K562 treated with DMSO at 1 percent for 12 hours (cell line): ENCODE measurements around the gene WDR83. TPM values are rescaled to one million over a fixed set of nuclear protein-coding genes. Genes with fewer than 3 reads are reported as not detected.

Experiments
- total RNA-seq: library from RNA; unstranded; fragments of 300-600 nt; gene quantifications from 2 replicates; pipeline ENCODE4 v1.2.3, GENCODE V29; 2022; ENCODE audit not compliant: insufficient read depth

Gene WDR83, protein sequence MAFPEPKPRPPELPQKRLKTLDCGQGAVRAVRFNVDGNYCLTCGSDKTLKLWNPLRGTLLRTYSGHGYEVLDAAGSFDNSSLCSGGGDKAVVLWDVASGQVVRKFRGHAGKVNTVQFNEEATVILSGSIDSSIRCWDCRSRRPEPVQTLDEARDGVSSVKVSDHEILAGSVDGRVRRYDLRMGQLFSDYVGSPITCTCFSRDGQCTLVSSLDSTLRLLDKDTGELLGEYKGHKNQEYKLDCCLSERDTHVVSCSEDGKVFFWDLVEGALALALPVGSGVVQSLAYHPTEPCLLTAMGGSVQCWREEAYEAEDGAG
- 13.5 and 16.3 TPM in 2 replicates for total RNA-seq

DNA sequence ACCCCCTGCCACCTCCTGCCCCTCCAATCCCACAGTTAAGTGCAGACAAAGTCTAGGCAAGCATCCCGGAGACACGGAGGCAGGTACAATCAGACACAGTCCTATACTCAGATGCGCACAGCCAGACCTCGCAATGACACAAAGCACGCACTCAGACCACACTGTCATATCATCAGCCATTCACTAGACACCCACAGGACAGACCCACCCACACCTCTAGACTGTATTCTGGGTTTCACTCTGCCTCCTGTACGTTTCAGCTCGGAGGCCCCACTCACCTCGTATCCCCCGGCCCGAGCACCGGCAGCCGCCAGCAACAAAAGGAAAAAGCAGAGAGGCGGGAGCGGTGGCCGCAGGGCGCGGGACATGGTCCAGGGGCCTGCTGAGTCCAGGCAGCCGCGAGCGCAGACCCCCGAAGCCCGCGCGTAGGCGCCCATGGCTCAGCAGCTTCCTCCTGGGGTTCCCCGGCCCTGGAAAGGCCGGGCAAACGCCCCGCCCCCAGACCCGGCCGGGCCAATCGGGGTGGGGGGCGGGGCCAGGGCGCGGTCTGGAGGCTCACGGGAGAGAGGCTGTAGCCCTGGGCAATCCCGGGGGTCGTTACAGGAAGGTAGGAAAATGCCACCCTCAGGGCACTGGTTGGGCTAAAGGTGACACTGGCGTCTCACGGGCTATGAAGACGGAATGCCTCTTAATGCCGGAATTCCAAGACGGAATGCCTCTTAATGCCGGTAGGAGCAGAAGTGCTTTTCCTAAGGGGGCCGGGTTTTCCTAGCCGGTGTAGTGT lies at the start of gene WDR83, which contains the start of gene MAN2B1:
Gene WDR83, plus strand, starts transcription at position 543 of the 784 bp plus-strand sequence. CDS start 2,984 bp downstream, outside the sequence.
Gene MAN2B1, minus strand, starts transcription at position 478 of the 784 bp plus-strand sequence. Its CDS starts 41 bp downstream, at position 437.

DNA sequence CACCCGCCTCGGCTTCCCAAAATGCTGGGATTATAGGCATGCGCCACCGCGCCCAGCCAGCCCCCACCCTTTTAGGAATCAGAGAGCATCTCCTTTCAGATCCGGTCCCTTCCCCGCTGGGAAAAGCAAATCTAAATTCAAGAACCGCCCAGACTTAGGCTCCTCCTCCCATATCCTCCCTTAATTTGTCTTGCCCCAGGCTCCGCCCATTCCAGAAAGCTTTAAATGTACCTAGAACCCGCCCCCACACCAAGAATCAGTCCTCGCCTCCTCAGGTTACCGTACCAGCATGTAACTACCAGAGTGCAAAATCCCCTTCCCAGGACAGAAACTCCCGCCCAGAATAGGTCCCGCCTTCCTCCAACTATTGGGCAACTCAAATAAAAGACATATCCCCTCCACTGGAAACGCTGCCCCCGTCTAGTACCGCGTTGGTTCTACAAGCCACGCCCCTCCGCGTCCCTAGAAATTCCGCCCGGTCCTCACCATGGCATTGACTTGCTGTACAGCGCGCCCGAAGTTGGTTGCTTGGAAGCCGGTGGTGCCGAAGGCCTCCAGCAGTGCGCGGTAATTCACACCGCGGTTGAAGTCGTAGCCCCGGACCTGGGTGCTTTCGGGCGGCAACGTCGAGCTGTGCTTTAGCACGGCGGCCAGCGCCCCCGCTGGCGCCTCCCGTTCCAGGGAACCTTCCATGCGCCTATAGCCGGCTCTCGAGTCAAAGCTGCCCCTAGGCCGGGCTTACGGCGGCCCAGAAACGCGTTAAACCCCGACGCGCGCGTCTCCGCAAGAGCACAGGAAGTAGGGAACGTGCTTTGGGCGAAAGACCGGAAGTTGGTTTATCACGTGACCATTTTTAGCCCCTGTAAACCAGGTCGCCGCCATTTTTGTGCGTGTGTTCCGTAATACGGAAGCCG lies 14.7 kb downstream of the WDR83 start, which contains the start of gene DHPS:
Gene DHPS, minus strand, starts transcription at position 807 of the 914 bp plus-strand sequence. Its CDS starts 114 bp downstream, at position 693.

DNA sequence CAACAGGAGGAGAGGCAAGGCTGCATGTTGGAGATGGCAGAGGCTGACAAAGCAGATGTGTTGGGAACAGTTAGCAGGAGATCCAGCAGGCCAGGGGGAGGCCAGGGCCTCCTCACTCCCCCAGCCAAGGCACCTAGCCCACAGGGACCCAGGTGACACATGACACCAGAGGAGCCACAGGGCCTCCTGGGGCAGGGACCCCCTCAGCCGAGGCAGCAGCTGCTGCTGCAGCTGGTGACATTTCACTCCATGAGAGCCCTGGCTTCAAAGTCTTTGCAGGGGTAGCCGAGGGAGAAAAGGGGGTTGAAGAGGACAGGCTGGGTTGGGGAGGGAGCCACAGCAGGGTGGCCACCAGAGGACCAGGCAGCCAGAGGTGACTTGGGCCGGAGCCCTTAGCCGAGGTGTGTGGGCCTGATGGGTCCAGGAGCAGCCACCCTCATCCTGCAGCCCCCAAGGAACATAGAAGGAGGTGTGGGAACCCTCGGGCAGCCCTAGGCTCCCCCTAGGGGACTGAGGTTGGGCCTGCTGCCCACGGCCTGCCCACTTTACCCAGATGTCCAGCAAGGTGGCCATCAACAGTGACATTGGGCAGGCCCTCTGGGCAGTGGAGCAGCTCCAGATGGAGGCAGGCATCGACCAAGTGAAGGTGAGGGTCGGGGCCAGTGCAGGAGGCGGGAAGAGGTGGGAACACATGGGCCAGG lies 21.0 kb downstream of the WDR83 start, which contains the start of gene GNG14:
Gene GNG14, plus strand, starts transcription at position 503 of the 701 bp plus-strand sequence. Its CDS starts 51 bp downstream, at position 554.

DNA sequence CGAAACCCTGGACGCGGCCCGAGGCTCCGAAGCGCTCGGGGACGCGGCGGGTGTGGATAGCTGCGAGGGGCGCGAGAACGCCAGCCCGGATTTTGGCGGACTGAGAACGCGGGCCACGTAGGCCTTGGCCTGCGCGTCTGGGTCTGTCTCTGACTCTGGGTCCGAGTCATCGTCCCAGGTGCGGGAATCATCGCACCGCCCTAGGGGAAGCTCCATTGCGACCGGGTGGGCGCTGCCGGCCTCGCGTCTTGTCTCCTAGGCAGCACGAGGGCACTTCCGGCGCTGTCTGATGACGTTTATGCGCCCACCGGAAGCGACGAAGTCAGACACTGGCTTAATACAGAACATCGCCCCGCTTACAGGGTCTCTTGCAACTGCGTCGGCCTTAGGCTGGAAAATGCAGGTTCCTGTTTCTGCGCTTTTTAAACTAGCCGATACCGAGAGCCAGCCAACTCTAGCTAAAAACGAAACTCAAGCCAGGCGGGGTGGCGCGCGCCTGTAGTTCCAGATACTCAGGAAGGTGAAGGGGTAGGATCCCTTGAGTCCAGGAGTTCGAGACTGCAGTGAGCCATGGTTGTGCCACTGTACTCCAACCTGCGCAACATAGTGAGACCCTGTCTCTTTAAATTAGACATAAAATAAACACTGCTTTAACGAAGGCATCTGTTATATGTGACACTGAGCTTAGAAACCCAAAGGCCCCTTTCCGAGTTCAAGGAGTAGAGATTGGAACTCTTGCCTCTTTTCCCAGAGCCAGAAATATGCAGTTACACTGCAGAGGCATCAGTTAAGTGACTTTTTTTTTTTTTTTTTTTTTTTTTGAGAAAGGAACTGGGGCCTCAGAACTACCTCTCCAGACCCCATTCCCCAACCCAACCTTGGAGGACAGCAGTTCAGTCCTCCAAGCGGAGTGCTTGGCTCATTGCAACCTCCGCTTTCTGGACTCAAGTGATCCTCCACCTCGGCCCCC lies 30.0 kb downstream of the WDR83 start, which contains the start of gene FBXW9:
Gene FBXW9, minus strand, starts transcription at position 266 of the 970 bp plus-strand sequence. Its CDS starts 50 bp downstream, at position 216.

DNA sequence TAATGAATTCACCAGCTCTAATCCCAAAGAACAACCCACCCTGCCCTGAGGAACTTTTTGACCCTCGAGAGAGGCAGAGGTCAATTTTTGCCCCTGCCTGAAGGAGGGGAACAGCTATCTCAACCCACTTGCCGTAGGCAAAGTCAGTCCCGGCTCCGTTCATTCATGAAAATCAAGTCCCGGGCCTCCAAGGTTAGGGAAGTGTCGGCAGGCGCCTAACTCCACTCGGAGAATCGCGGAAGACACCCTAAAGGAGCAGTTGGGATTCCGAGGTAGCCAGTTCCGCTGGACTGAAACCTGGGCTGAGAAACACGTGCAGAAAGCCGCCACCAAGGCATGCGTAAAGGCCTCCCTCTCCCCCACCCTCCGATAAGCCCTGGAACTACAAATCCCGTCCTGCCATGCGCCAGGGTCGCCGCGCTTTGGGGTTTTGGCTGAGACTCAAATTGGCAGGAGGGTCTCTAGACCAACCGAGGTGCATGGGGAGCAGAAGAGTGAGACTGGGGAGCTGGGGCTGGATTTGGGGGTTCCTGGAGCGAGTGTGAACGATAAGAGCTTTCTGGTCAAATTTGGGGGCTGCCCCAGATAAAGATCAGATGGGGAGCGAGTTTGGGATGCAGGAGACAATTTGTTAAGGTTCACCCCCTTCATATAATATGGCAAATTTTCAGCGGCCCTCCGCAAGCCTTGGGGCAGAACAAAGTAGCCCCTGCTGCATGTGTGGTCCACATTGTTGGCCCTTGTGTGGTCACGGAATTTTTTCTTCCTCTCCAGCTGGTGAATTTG lies 57.2 kb downstream of the WDR83 start, which contains the start of gene TNPO2:
Gene TNPO2, minus strand, starts transcription at position 292 of the 786 bp plus-strand sequence. CDS start 2,955 bp downstream, outside the sequence.

Other genes starting within 250 kb of the WDR83 start
- 0.50 and 3.3 TPM in 2 replicates for gene ZNF443, start 225.8 kb upstream of the WDR83 start, total RNA-seq
- 0.31 TPM in 1 of 2 replicates, not detected in the other for gene ZNF709, start 182.0 kb upstream of the WDR83 start, total RNA-seq
- gene ZNF564, start 115.3 kb upstream of the WDR83 start, total RNA-seq, result 4.6 and 5.4 TPM in 2 replicates
- gene ZNF490, start 56.0 kb upstream of the WDR83 start, total RNA-seq, result 1.4 TPM in 1 of 2 replicates, not detected in the other
- 3.1 and 9.5 TPM in 2 replicates for gene ZNF791, start 55.9 kb upstream of the WDR83 start, total RNA-seq
- 63.4 and 103 TPM in 2 replicates for gene MAN2B1, start 65 bp upstream of the WDR83 start, total RNA-seq
- gene DHPS, start 15.1 kb downstream of the WDR83 start, total RNA-seq, result 97.8 and 118 TPM in 2 replicates
- not detected in 2 replicates for gene GNG14, start 21.2 kb downstream of the WDR83 start, total RNA-seq
- 9.1 and 12.5 TPM in 2 replicates for gene FBXW9, start 29.8 kb downstream of the WDR83 start, total RNA-seq
- 9.2 and 34.1 TPM in 2 replicates for gene TNPO2, start 57.1 kb downstream of the WDR83 start, total RNA-seq
- 376 and 560 TPM in 2 replicates for gene TRIR, start 67.9 kb downstream of the WDR83 start, total RNA-seq
- 80.9 and 100 TPM in 2 replicates for gene GET3, start 70.7 kb downstream of the WDR83 start, total RNA-seq
- gene BEST2, start 85.0 kb downstream of the WDR83 start, total RNA-seq, result not detected in 2 replicates
- 13.5 and 17.6 TPM in 2 replicates for gene HOOK2, start 108.7 kb downstream of the WDR83 start, total RNA-seq
- gene JUNB, start 124.7 kb downstream of the WDR83 start, total RNA-seq, result 79.5 and 102 TPM in 2 replicates
- gene PRDX2, start 135.0 kb downstream of the WDR83 start, total RNA-seq, result 330 and 389 TPM in 2 replicates
- gene THSD8, start 135.3 kb downstream of the WDR83 start, total RNA-seq, result 12.6 TPM in 1 of 2 replicates, not detected in the other
- 73.5 and 86.3 TPM in 2 replicates for gene RNASEH2A, start 139.8 kb downstream of the WDR83 start, total RNA-seq
- gene RTBDN, start 167.8 kb downstream of the WDR83 start, total RNA-seq, result 0.58 and 3.6 TPM in 2 replicates
- 6.1 and 6.4 TPM in 2 replicates for gene MAST1, start 171.7 kb downstream of the WDR83 start, total RNA-seq
- gene DNASE2, start 214.6 kb downstream of the WDR83 start, total RNA-seq, result 133 and 148 TPM in 2 replicates
- 32.6 and 45.7 TPM in 2 replicates for gene KLF1, start 220.4 kb downstream of the WDR83 start, total RNA-seq
- 10.5 and 12.8 TPM in 2 replicates for gene GCDH, start 224.4 kb downstream of the WDR83 start, total RNA-seq